Measurements from ENCODE around the gene BTBD2. TPM values are rescaled to one million over a fixed set of nuclear protein-coding genes. Genes with fewer than 3 reads are reported as not detected.

The BTBD2 gene
- polyA plus RNA-seq, 1 donor (not counting 4 experiments of a cell fraction or from before 2014, with no cell fraction given), result 22.3 TPM

DNA sequence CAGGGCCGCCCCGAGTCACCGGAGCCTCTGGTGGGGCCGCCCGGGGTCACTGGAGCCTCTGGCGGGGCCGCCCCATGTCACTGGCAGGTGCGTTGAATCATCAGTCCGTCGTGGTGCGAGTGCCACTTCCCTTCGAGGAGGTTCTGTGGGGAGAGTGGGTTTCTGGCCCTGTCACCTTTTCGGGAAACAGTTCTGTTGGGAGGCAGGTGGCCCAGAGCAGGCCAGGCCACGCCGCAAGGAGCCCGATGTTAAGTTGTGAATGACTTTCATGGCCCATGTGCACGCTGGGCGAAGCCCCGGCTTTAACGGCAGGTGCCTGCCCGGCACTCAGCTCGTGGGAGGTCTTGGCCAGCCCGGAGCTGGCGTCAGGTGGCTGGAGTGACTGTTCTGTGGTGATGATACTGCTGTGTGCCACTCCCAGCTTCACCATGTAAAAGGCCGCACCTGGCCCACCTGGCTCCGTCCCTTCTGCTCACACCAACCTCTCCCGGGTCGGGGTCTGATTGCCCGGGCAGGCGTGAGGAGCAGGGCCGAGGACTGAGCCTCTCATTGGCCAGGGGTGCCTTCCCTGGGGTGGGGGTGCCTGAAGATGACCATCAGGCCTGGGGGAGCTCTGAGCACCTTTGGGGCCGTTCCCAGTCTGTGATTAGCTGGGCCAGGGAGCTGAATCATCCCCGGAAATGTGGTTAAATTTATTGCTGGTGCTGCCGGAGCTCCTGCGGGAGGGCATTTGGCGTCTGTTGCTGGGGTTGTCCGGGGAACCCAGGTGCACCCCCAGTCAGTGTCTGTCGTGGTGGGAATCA, 45.3 kb downstream of the BTBD2 start:
- FAIRE-seq, result no peak

DNA sequence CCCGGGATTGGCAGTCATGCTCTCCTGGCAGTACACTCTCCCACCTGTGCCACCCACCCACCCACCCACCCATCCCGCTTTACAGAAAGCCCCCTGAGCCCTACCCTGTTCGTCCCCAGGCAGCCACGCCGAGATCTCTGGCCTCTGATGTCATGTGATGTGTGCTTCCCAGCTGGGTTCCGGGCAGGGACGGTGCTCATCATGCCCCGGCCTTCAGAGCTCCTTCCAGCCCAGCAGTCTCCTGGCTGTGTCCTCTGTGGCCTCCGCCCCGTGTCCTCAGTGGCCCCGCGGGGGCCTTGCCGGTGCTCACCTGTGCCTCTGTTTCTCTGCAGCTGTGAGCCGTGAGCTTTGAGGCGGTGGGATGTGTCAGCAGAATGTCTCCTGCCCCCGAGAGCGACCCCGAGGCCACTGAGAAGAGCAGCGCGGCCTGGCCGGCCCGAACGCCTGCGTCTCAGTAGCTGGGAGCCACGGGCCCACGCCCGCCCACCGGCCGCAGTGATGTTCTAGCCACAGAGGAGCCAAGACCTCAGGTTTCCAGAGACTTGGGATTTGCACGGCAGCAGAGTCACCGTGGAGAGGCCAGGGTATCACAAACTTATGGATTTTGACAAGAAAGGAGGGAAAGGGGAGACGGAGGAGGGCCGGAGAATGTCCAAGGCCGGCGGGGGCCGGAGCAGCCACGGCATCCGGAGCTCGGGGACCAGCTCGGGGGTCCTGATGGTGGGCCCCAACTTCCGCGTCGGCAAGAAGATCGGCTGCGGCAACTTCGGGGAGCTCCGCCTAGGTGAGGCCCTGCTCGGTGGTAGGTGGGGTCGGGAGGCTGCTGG, 46.1 kb downstream of the BTBD2 start:
- dilution Hi-C loops (cut with MboI; ENCODE audit: extremely low pct_ligation_motif_present, low sequenced_read_pairs), result no loop called here
- H3K9me1 ChIP-seq (ENCODE audit: control insufficient read depth, extremely low read depth, insufficient read depth, low read length), result no peaks in the 10 kb centered on the region
- H3K27ac ChIP-seq (ENCODE audit: control insufficient read depth, insufficient read depth, low read length), result no peak overlapping the region
- H3K4me3 ChIP-seq (ENCODE audit: control insufficient read depth in 2 of 3, extremely low read depth in 1 of 3, insufficient read depth in 2 of 3, low read depth in 1 of 3, low read length in 3 of 3), result no peak overlapping the region
- H4K20me1 ChIP-seq (ENCODE audit: control insufficient read depth, extremely low read depth, insufficient read depth, low read length), result peaks cover 10% of the 10 kb centered on the region
- H3K9ac ChIP-seq (ENCODE audit: control insufficient read depth, extremely low read depth, insufficient read depth, low read length), result no peak overlapping the region
- peaks cover 47% of the 10 kb centered on the region for H3K79me2 ChIP-seq (ENCODE audit: control insufficient read depth, insufficient read depth, low read length)
- H3K9me3 ChIP-seq (ENCODE audit: control insufficient read depth, low read depth, low read length), result no peaks in the 10 kb centered on the region
- no peak for TF ChIP-seq EZH2 (IDR thresholded peaks at IDR 0.05; ENCODE audit: low read length)
- TF ChIP-seq, protein P1, sequence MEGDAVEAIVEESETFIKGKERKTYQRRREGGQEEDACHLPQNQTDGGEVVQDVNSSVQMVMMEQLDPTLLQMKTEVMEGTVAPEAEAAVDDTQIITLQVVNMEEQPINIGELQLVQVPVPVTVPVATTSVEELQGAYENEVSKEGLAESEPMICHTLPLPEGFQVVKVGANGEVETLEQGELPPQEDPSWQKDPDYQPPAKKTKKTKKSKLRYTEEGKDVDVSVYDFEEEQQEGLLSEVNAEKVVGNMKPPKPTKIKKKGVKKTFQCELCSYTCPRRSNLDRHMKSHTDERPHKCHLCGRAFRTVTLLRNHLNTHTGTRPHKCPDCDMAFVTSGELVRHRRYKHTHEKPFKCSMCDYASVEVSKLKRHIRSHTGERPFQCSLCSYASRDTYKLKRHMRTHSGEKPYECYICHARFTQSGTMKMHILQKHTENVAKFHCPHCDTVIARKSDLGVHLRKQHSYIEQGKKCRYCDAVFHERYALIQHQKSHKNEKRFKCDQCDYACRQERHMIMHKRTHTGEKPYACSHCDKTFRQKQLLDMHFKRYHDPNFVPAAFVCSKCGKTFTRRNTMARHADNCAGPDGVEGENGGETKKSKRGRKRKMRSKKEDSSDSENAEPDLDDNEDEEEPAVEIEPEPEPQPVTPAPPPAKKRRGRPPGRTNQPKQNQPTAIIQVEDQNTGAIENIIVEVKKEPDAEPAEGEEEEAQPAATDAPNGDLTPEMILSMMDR (optimal IDR thresholded peaks at IDR 0.05 in 1 of 3, IDR thresholded peaks at IDR 0.05 in 1 of 3, conservative IDR thresholded peaks at IDR 0.05 in 1 of 3; ENCODE audit: extremely low read depth in 1 of 3, insufficient read depth in 2 of 3, low read length in 3 of 3), result no peak
- H2AFZ ChIP-seq (ENCODE audit: control insufficient read depth, low read length), result no peak overlapping the region
- H3K4me1 ChIP-seq (ENCODE audit: control insufficient read depth, extremely low read depth, insufficient read depth, low read length), result no peaks in the 10 kb centered on the region
- DNase-seq (ENCODE audit: low read depth, low spot score), result no peak
- no peak for FAIRE-seq
- H3K27me3 ChIP-seq (ENCODE audit: control insufficient read depth, extremely low read depth, insufficient read depth, low read length), result no peaks in the 10 kb centered on the region
- H3K36me3 ChIP-seq (ENCODE audit: control insufficient read depth in 2 of 2, extremely low read depth in 1 of 2, insufficient read depth in 2 of 2, low read length in 2 of 2), result peaks cover 0 to 10% of the 10 kb centered on the region in 2 experiments
- no peak overlapping the region for H3K4me2 ChIP-seq (ENCODE audit: control insufficient read depth, extremely low read depth, insufficient read depth, low read depth, low read length)

More for the DNA sequence above, 45.3 kb downstream of the BTBD2 start:
- Histone ChIP-seq H3K4me1 (ENCODE audit: control insufficient read depth, extremely low read depth, insufficient read depth, low read length) (no peaks in the 10 kb centered on the region), H3K9me3 (ENCODE audit: control insufficient read depth, low read depth, low read length) (no peaks in the 10 kb centered on the region), H3K4me2 (ENCODE audit: control insufficient read depth, extremely low read depth, insufficient read depth, low read depth, low read length) (no peak overlapping the region), H3K9ac (ENCODE audit: control insufficient read depth, extremely low read depth, insufficient read depth, low read length) (no peak overlapping the region), H3K9me1 (ENCODE audit: control insufficient read depth, extremely low read depth, insufficient read depth, low read length) (no peaks in the 10 kb centered on the region), H4K20me1 (ENCODE audit: control insufficient read depth, extremely low read depth, insufficient read depth, low read length) (peaks cover 10% of the 10 kb centered on the region), H3K27me3 (ENCODE audit: control insufficient read depth, extremely low read depth, insufficient read depth, low read length) (no peaks in the 10 kb centered on the region), H3K4me3 (ENCODE audit: control insufficient read depth in 2 of 3, extremely low read depth in 1 of 3, insufficient read depth in 2 of 3, low read depth in 1 of 3, low read length in 3 of 3) (no peak overlapping the region), H3K79me2 (ENCODE audit: control insufficient read depth, insufficient read depth, low read length) (peaks cover 53% of the 10 kb centered on the region), H3K36me3 (ENCODE audit: control insufficient read depth in 2 of 2, extremely low read depth in 1 of 2, insufficient read depth in 2 of 2, low read length in 2 of 2) (peaks cover 0 to 12% of the 10 kb centered on the region in 2 experiments), H3K27ac (ENCODE audit: control insufficient read depth, insufficient read depth, low read length) (no peak overlapping the region), H2AFZ (ENCODE audit: control insufficient read depth, low read length) (no peak overlapping the region)
- dilution Hi-C loops (cut with MboI; ENCODE audit: extremely low pct_ligation_motif_present, low sequenced_read_pairs), result no loop called here
- no peak for DNase-seq (ENCODE audit: low read depth, low spot score)
- TF ChIP-seq EZH2 (IDR thresholded peaks at IDR 0.05; ENCODE audit: low read length), result no peak
- TF ChIP-seq, protein P1 (optimal IDR thresholded peaks at IDR 0.05 in 1 of 3, IDR thresholded peaks at IDR 0.05 in 1 of 3, conservative IDR thresholded peaks at IDR 0.05 in 1 of 3; ENCODE audit: extremely low read depth in 1 of 3, insufficient read depth in 2 of 3, low read length in 3 of 3), result no peak
